Superior temporal gyrus (tissue), 1 donor: ENCODE results near the gene THEM4.
"Not testable (repeated sequence)": the region's sequence is repeated elsewhere in the genome, so short reads cannot be mapped to it uniquely, and the experiment has no call there.

Experiments used
- DNase-seq: peaks from one replicate; pipeline ENCODE4 v3.0.0-alpha.2; 2016; ENCODE audit errors: extremely low spot score

Gene THEM4

DNA sequence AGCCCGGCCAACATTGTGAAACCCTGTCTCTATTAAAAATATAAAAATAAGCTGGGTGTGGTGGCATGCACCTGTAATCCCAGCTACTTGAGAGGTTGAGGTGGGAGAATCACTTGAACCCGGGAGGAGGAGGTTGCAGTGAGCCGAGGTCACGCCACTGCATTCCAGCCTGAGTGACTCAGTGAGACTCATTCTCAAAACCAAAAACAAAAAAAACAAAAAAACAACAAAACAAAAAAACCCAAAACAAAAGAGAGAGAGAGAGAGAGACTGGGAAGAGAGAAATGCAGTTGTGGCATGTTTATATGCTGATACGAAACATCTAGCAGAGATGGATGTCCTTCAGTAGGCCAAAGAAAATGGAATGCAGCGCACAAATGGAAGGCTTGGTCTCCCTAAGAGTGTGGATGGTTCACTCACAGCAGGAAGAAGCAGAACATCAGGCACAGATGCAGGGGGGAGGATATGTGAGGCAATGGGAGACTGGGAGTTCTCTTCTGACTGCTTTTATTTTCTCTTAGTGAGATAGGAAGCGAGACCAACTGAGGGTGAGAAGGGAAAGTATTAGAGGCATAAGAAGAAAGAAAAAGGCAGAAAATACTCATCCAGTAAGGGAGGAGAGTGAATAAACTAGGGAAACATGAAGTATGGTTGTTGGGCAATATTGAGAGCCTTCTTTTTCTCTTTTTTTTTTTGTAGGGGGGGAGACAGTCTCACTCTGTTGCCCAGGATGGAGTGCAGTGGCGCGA is 16.0 kb downstream of the THEM4 start:
- DNase-seq = no peak

DNA sequence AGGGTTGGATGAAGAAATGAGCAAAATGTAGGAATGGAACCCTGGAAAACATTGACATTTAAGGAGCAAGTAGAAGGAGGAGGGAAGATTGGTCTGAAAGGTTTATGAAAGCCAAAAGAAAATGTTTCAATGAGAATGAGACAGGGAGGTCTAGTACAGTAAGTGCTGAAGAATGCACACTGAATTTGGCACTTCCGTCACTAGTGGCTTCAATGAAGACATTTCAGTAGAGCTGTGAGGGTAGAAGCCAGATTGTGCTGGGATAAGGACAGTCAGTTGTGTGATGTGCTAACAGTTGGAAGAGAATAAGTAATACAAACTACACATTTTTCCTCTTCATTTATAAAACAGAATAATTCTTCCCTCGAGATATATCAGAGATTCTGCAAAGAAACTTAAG is 17.1 kb downstream of the THEM4 start:
- no peak for DNase-seq

DNA sequence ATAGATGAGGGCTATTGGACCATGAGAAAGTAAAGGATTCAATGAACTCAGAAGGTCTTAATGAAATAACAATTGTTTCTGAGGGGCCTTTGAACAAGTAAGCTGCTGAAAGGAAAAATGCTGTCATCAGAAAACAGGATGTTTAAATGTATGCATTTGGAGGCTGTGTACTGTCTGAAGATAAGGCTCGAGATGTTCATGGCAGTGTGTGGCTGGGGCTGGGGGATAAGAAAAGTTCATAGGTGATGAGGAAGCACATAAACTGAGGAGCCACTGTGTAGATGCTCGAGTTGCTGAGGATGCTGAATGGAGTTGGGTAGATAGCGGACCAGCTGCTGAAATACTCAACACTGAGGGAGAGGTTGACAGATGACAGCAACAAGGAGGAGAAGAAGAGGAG is 17.8 kb downstream of the THEM4 start:
- no peak for DNase-seq

DNA sequence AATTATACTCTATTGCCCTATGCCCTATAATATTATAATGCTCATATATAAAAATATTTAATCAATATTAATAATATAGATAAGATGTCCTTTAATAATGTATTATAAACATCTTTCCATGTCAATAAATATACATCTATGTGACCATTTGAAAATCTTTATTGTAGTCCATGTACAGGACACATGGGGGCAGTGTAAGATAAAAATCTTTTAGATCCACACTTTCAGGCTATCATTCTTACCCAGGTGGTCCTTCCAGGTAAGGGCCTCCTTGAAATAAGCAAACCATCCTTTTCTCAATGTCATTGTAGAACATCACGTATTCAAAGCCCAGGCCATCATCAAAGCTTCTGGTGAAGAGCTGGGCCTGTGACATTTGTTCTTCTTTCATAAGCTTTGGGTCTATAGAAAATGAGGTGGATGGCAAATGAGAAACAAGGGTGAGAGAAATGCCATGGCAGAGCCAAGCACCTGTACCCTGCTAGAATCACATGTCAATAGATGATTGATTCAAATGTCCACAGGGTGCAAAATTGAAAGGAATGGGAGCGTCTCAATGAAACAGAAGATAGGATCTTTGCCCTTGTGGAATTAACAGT is 20.2 kb downstream of the THEM4 start:
- DNase-seq = no peak

DNA sequence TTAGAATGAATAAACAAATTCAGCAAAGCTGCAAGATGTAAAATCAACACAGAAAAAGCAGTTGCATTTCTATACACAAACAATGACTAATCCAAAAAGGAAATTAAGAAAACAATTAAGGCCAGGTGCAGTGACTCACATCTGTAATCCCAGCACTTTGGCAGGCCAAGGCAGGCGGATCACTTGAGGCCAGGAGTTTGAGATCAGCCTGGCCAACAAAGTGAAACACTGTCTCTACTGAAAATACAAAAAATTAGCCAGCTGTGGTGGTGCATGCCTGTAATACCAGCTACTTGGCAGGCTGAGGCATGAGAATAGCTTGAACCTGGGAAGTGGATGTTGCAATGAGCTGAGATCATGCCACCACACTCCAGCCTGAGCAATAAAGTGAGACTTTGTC is 22.3 kb downstream of the THEM4 start:
- no peak for DNase-seq

DNA sequence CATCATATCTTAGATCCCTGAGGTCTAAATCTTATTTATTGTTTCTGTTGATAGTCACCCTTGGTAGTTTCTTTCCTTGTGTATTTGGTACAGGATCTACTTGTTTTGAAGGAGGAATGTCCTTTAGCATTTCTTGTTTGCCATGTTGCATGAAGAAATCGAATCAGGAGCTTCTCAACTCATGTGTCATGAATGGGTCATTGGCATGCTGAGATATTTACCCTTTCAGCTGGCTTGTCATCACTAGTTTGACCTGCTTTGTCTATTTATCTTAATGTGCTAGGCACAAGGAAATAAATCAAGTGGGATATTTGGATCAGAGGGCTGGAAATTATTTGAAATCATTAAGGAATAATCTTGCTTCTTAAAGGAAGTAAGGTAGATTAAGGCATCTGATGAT is 23.8 kb downstream of the THEM4 start:
- no peak for DNase-seq

DNA sequence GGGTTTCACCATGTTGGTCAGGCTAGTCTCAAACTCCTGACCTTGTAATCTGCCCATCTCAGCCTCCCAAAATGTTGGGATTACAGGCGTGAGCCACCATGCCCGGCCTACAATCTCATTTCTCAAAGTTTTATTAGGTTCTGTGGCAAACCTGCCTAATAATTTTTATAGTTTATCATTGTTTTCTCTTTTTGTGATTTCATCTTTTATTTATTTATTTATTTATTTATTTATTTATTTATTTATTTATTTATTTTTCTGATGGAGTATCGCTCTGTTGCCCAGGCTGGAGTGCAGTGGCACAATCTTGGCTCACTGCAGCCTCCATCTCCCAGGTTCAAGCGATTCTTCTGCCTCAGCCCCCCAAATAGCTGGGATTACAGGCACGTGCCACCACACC is 24.4 kb downstream of the THEM4 start:
- DNase-seq = not testable (repeated sequence)

DNA sequence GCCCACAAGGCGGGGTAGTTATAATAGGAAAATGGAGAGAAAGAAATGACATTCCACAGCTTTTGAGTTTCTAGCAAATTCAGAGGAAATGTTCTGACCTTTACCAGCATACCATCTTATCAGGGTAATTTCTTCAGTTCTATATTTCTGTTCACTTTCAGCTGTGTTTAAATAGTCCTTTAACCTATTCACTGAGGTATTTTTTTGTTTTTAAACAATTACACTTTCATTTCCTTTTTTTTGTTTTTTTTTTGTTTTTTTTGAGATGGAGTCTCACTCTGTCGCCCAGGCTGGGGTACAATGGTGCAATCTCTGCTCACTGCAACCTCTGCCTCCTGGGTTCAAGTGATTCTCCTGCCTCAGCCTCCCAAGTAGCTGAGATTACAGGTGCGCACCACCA is 24.9 kb downstream of the THEM4 start:
- not testable (repeated sequence) for DNase-seq

DNA sequence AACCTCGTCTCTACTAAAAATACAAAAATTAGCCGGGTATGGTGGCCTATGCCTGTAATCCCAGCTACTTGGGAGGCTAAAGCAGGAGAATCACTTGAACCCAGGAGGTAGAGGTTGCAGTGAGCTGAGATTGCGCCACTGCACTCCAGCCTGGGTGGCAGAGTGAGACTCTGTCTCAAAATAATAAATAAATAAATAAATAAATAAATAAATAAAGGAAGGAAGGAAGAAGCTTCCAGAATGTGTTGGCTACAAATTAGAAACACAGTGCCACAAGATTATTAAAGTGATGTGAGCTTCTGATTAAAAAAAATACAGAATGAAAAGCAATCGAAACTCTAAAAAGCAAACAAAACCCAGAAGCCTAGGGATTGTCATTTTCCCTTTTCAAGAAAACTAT is 25.4 kb downstream of the THEM4 start:
- DNase-seq = not testable (repeated sequence)

DNA sequence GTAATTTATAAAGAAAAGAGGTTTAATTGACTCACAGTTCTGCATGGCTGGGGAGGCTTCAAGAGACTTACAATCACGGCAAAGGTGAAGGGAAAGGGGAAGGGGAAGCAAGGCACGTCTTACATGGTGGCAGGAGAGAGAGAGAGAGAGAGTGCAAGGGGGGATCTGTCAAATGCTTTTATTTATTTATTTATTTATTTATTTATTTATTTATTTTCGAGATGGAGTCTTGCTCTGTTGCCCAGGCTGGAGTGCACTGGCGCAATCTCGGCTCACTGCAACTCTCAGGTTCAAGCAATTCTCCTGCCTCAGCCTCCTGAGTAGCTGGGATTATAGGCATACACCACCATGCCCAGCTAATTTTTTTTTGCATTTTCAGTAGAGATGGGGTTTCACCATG is 26.4 kb downstream of the THEM4 start:
- not testable (repeated sequence) for DNase-seq

DNA sequence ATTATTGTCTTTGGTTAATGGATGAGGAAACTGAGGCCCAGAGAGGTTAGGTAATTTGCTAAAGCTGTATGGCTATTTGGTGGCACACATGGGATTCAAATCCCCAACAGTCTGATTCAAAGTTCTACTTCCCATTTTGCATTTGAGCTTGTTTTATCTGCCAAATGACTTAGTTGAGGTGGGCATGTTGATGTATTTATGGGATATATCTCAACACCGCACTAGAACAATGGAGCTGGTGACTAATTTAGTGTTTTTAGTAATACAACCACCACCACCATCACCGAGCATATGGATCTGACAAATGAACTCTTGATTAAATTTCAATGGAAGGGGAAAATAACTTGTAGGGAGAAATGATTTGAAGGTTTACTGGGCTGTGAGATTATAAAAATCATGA is 26.8 kb downstream of the THEM4 start:
- no peak for DNase-seq

DNA sequence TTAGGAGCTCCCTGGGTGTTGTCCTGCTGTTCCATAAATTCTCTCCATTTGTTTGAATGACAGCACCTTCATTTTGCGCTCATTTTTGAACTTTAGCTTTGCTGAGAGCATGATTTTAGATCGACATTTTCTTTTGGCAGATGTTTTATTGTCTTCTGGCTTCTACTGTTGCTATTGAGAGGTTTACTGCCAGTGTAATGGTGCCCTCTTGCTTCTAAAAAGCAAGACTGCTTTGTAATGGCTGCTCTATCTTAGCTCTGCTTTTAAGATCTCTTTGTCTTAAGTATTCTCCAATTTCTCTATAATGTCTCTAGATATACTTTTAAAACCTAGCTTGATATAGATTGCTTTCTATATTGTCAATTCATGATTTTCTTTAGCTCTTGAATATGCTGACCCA is 27.8 kb downstream of the THEM4 start:
- peak; percentile 76 for DNase-seq

DNA sequence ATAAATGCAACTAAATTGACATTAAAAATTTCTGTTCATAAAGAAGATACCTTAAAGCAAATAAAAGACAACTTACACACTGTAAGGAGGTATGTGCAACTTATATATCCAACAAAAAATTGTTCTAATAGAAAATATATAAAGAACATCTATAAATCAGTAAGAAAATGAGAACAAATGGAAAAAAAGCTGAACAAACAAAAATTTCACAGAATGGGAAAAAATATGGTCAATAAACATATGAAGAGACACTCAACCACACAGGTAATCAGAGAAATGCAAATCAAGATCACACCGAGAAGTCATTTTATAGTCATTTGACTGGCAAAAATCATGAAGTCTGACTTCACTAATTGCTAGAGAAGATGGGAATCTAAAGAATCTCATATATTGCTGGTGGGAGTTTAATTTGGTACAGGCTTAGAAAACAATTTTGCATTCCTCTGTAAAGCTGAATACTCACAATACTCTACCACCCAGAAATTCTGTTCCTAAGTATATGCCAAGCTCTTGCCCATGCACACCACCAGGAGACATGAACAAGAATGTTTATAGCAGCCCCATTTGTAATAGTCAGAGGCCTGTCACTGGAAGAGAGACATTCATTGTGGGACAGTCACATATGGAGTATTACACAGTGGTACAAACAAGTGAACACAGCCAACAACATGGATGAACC is 33.8 kb downstream of the THEM4 start:
- no peak for DNase-seq

DNA sequence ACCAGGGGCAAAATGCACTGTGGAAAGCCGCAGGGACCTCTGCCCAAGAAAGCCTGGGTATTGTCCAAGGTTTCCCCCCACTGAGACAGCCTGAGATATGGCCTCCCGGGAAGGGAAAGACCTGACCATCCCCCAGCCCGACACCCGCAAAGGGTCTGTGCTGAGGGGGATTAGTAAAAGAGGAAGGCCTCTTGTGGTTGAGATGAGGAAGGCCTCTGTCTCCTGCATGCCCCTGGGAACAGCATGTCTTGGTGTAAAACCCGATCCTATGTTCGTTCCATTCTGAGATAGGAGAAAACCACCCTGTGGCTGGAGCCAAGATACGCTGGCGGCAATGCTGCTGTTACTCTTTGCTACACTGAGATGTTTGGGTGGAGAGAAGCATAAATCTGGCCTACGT is 36.5 kb downstream of the THEM4 start:
- not testable (repeated sequence) for DNase-seq

DNA sequence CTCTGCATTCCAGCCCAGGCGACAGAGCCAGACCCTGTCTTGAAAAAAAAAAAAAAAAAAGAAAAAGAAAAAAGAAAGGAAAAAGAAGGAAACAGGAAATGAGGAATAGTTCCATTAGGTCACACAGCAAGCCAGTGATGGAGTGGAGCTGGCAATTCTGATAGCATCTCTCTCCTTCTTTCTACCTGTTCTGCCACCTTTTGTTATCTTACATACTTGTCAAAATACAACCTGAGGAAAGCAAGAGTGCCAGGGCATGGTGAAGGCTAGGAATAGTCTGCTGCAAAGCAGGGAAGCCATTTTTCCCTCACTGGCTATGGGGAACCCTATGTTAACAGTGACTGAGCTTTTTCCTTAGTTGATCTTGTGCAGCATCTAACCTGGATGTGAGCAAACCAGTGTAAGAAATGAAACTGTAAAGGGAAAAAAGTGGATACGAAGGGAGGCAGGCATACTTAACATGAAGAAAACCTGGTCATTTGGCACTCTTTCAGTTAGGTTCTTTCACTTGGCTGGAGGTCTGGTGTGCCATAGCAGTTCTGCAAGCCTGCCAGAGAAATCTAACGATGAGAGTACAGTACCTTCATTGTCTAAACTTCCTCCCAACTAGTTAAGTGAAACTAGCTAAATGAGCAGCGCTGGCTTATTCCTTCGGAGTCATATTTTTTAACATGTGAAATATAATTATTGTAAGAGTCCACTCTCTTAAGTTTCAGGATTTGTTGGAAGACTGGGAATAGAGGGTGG is 37.9 kb downstream of the THEM4 start:
- DNase-seq = no peak

DNA sequence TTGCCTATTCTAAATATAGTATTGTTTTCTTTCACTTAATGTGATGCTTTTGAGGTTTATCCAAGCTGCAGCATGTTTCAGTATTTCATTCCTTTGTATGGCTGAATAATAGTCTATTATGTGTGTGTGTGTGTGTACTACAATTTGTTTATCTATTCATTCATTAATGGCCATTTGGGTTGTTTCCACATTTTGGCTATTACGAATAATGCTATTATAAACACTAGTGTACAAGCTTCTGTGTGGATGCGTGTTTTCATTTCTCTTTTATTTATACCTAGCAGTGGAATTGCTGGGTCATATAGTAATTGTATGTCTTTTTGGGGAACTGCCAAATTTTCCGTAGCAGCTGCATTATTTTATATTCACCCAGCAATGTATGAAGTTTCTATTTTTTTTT is 40.8 kb downstream of the THEM4 start:
- peak; percentile 69 for DNase-seq

DNA sequence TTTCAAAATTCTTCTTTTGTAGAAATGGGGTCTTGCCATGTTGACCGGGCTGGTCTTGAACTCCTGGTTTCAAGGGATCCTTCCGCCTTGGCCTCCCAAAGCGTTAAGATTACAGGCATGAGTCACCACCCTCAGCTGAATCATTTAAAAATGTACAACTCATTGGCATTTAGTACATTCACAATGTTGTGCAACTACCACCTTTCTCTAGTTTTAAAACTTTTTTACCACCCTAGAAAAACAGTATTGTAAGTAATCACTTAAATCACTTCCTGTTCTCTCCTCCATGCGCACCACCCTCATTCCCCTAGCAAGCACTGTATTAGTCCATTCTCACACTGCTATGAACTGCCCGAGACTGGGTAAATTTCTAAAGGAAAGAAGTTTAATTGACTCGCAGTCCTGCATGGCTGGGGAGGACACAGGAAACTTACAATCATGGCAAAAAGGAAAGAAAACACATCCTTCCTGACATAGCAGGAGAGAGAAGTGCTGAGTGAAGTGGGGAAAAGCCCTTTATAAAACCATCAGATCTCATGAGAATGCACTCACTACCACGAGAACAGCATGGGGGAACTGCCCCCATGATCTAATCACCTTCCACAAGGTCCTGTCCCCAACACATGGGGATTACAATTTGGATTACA is 41.4 kb downstream of the THEM4 start:
- no peak for DNase-seq

DNA sequence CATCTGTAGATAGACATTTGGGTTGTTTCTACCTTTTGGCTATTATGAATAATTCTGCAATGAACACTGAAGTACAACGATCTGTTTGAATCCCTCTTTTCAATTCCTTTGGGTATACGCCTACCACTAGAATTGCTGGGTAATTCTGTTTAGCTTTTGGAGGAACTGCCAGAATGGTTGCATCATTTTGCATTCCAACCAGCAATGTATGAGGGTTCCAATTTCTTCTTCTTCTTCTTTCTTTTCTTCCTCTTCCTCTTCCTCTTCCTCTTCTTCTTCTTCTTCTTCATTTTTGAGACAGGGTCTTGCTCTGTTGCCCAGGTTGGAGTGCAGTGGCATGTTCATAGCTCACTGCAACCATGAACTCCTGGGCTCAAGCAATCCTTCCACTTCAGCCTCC is 42.0 kb downstream of the THEM4 start:
- no peak for DNase-seq

DNA sequence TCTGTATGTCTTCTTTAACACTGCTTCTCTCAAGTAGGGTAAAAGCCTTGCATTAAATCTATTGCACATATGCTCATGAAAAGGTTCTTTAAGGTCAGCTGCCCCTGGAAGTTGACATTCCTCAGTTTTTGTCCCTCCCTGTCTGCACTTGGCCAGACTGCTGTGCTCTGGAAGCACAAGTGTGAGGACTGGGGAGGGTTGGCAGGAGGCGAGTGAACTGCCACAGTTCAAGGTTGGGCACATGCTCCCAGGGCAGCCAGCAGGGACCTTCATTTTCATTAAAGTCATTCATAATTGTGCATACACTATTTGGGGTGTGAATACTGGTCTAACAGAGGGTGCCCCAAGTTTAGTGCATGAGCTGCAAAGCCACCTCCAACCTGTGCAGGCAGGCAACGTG is 44.9 kb downstream of the THEM4 start:
- DNase-seq = no peak

DNA sequence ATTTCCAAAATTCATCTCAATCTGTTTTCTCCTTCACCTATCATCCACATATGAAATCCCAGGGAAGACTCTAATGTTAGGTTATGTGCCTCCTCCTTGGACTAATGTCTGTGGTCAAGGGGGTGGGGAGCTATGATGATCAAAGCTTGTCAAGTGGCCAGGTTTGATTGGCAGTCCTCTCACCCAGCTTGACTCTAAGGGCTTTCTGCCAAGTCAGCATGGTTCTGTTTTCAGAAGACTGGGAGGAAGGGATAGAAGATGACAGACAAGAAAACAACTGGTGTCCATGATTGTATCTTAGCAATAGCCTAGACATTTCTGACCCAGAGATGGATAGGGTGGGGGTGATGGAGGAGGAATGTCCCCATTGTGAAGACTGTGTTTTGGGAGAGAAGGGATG is 46.7 kb downstream of the THEM4 start:
- no peak for DNase-seq

DNA sequence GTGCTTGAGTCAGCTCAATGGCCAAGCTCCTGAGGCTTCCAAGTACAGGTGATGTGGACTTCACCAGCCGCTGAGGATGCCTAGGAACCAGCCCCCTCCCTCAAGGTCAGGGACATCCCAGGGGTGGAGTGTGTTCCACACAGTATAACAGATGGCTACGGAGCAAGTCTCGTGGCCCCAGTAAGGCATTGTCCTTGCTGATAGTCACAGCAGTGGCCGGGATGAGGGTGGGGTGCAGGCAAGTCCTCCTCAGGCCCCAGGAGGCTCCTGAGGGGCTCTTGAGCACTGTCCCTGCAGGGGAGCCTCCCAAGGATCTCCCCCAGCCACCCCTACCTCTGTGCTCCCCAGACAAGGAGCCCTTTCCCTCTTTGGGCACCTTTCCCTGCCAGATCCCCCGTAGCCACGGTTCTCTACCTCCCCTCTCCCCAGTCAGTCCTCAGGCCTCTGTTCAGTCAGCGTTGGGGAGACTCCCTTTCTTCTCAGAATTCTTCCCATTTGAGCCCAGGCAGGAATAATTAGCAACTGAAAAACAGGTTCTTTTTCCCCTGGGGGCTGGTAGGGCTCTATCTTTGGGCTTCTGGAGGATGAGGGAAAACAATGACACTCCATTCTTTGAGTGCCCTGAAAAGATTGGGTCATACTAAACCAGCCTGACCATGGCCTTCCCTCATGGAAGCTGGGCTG is 48.7 kb downstream of the THEM4 start:
- DNase-seq = no peak
